ENCODE data around the gene SLC9A7.
"Not testable (repeated sequence)": the region's sequence is repeated elsewhere in the genome, so short reads cannot be mapped to it uniquely, and the experiment has no call there.

Gene SLC9A7

GRCh38 chrX:46754036-46754435 is 4.9 kb downstream of the SLC9A7 start:
- DNase-seq, result peak; percentile 38

GRCh38 chrX:46750889-46751288 is 8.0 kb downstream of the SLC9A7 start:
- DNase-seq, result peak; percentile 17

GRCh38 chrX:46744009-46744408 is 14.9 kb downstream of the SLC9A7 start:
- DNase-seq, result no peak

- DNase-seq, result peak; percentile 47
Measured at GRCh38 chrX:46743046-46743445, 15.9 kb downstream of the SLC9A7 start.

- no peak for DNase-seq
Measured at GRCh38 chrX:46739736-46740135, 19.2 kb downstream of the SLC9A7 start.

- DNase-seq, result no peak
Measured at GRCh38 chrX:46737462-46737861, 21.5 kb downstream of the SLC9A7 start.

- no peak for DNase-seq
Measured at GRCh38 chrX:46737041-46737440, 21.9 kb downstream of the SLC9A7 start.

GRCh38 chrX:46735622-46736021 is 23.3 kb downstream of the SLC9A7 start:
- peak; percentile 22 for DNase-seq

GRCh38 chrX:46733226-46733625 is 25.7 kb downstream of the SLC9A7 start:
- no peak for DNase-seq

GRCh38 chrX:46730765-46731164 is 28.2 kb downstream of the SLC9A7 start:
- no peak for DNase-seq

- DNase-seq, result no peak
Measured at GRCh38 chrX:46727441-46727840, 31.5 kb downstream of the SLC9A7 start.

- not testable (repeated sequence) for DNase-seq
Measured at GRCh38 chrX:46723569-46723927, 35.4 kb downstream of the SLC9A7 start.

- DNase-seq, result no peak
Measured at GRCh38 chrX:46722742-46723568, 36.0 kb downstream of the SLC9A7 start.

- no peak for DNase-seq
Measured at GRCh38 chrX:46716796-46717195, 42.1 kb downstream of the SLC9A7 start.

GRCh38 chrX:46715997-46716396 is 42.9 kb downstream of the SLC9A7 start:
- no peak for DNase-seq

GRCh38 chrX:46715530-46715929 is 43.4 kb downstream of the SLC9A7 start:
- no peak for DNase-seq

GRCh38 chrX:46713672-46714490 is 45.0 kb downstream of the SLC9A7 start:
- no peak for DNase-seq

- DNase-seq, result peak; percentile 66
Measured at GRCh38 chrX:46712764-46713163, 46.2 kb downstream of the SLC9A7 start.

- DNase-seq, result no peak
Measured at GRCh38 chrX:46710927-46711623, 47.8 kb downstream of the SLC9A7 start.

GRCh38 chrX:46710425-46710824 is 48.5 kb downstream of the SLC9A7 start:
- DNase-seq, result no peak

GRCh38 chrX:46707274-46707965 is 51.5 kb downstream of the SLC9A7 start:
- DNase-seq, result no peak

- peak; percentile 95 for DNase-seq
Measured at GRCh38 chrX:46704767-46705386, 54.0 kb downstream of the SLC9A7 start.

Data from hematopoietic multipotent progenitor cell treated with erythropoietin and hydrocortisone succinate and interleukin-3 and kit ligand, for 4 days (in vitro differentiated cells).